ENCODE results near the gene TM2D1. TPM values are rescaled to one million over a fixed set of nuclear protein-coding genes. Genes with fewer than 3 reads are reported as not detected.

The TM2D1 gene
- 10 to 100 TPM; 29.7 to 34.3 TPM for total RNA-seq

GRCh38 chr1:61724813-61725694 lies at the start of gene TM2D1:
TSS of gene TM2D1 (minus strand) at chr1:61725141. CDS start at chr1:61725120, 21 bp downstream.
- Mint-ChIP-seq H3K27ac (peak within 1 kb of the TSS; percentile 99), H3K9me3 (no peaks in the 10 kb centered on the region), H3K27me3 (no peaks in the 10 kb centered on the region), H3K4me1 (ENCODE audit: low read depth) (peaks cover 18% of the 10 kb centered on the region), H3K4me3 (peak within 1 kb of the TSS; percentile 98), H3K36me3 (peaks cover 9% of the 10 kb centered on the region)
- POLR2A ChIA-PET = interaction anchor here (0.6 kb wide), 2 partner anchors 28 to 73 kb away, joined by 4 read pairs; no protein-coding TSS in a partner anchor
- peak; percentile 93 for DNase-seq
- intact Hi-C loops (cut with micrococcal nuclease) = loop anchor here (1.0 to 10.0 kb wide), 8 partner anchors 11 to 1057 kb away; partner anchors contain the start of genes ATG4C, PATJ and USP1
- CTCF ChIA-PET = interaction anchor here (0.6 to 1.1 kb wide), 2 partner anchors 128 to 647 kb away, joined by 3 to 7 read pairs; no protein-coding TSS in a partner anchor

- intact Hi-C loops (cut with micrococcal nuclease) = no loop called here
- Mint-ChIP-seq H3K36me3 (peaks cover 9% of the 10 kb centered on the region), H3K4me1 (ENCODE audit: low read depth) (no peaks in the 10 kb centered on the region), H3K27me3 (no peaks in the 10 kb centered on the region), H3K27ac (no peak overlapping the region), H3K4me3 (no peak overlapping the region), H3K9me3 (no peaks in the 10 kb centered on the region)
- POLR2A ChIA-PET = no interaction called here
- DNase-seq = no peak
- CTCF ChIA-PET = interaction anchor here (1.3 kb wide), 1 partner anchor 11 kb away, joined by 4 read pairs; no protein-coding TSS in a partner anchor
These were observed 45.2 kb upstream of the TM2D1 start for GRCh38 chr1:61770131-61770530.

- H3K27ac Mint-ChIP-seq = no peak overlapping the region
- intact Hi-C loops (cut with micrococcal nuclease) = no loop called here
- POLR2A ChIA-PET = no interaction called here
These were observed 33.0 kb upstream of the TM2D1 start for GRCh38 chr1:61757950-61758349.

GRCh38 chr1:61756773-61757172 lies 31.8 kb upstream of the TM2D1 start:
- no peaks in the 10 kb centered on the region for H3K9me3 Mint-ChIP-seq
- H3K36me3 Mint-ChIP-seq = no peaks in the 10 kb centered on the region

More at GRCh38 chr1:61757950-61758349, 33.0 kb upstream of the TM2D1 start:
- H3K4me3 Mint-ChIP-seq = no peak overlapping the region
- CTCF ChIA-PET = interaction anchor here (0.7 kb wide), 1 partner anchor 14 kb away, joined by 3 read pairs; no protein-coding TSS in a partner anchor
- no peaks in the 10 kb centered on the region for H3K36me3 Mint-ChIP-seq
- DNase-seq = no peak
- peaks cover 21% of the 10 kb centered on the region for H3K4me1 Mint-ChIP-seq (ENCODE audit: low read depth)
- H3K9me3 Mint-ChIP-seq = no peaks in the 10 kb centered on the region
- H3K27me3 Mint-ChIP-seq = no peaks in the 10 kb centered on the region

GRCh38 chr1:61754545-61754944 lies 29.6 kb upstream of the TM2D1 start:
- Mint-ChIP-seq H3K27me3 (no peaks in the 10 kb centered on the region), H3K4me1 (ENCODE audit: low read depth) (peaks cover 19% of the 10 kb centered on the region), H3K36me3 (no peaks in the 10 kb centered on the region), H3K4me3 (no peak overlapping the region), H3K27ac (no peak overlapping the region), H3K9me3 (no peaks in the 10 kb centered on the region)
- DNase-seq = no peak
- intact Hi-C loops (cut with micrococcal nuclease) = no loop called here
- ChIA-PET CTCF (no interaction called here), POLR2A (no interaction called here)

More at GRCh38 chr1:61756773-61757172, 31.8 kb upstream of the TM2D1 start:
- Mint-ChIP-seq H3K4me3 (no peak overlapping the region), H3K27me3 (no peaks in the 10 kb centered on the region), H3K4me1 (ENCODE audit: low read depth) (peaks cover 21% of the 10 kb centered on the region), H3K27ac (no peak overlapping the region)
- no peak for DNase-seq
- ChIA-PET POLR2A (no interaction called here), CTCF (no interaction called here)
- intact Hi-C loops (cut with micrococcal nuclease) = no loop called here

- Mint-ChIP-seq H3K4me3 (no peak overlapping the region), H3K27me3 (no peaks in the 10 kb centered on the region), H3K27ac (no peak overlapping the region), H3K36me3 (no peaks in the 10 kb centered on the region), H3K9me3 (no peaks in the 10 kb centered on the region), H3K4me1 (ENCODE audit: low read depth) (peaks cover 19% of the 10 kb centered on the region)
- intact Hi-C loops (cut with micrococcal nuclease) = no loop called here
- no peak for DNase-seq
- ChIA-PET CTCF (no interaction called here), POLR2A (no interaction called here)
These were observed 29.1 kb upstream of the TM2D1 start for GRCh38 chr1:61753998-61754508.

- Mint-ChIP-seq H3K27me3 (no peaks in the 10 kb centered on the region), H3K4me1 (ENCODE audit: low read depth) (peaks cover 13% of the 10 kb centered on the region), H3K27ac (no peak overlapping the region), H3K36me3 (no peaks in the 10 kb centered on the region), H3K4me3 (no peak overlapping the region), H3K9me3 (no peaks in the 10 kb centered on the region)
- ChIA-PET POLR2A (interaction anchor here (0.6 kb wide), 2 partner anchors 28 to 30 kb away, joined by 3 to 4 read pairs; no protein-coding TSS in a partner anchor), CTCF (interaction anchor here (0.7 kb wide), 1 partner anchor 254 kb away, joined by 3 read pairs; no protein-coding TSS in a partner anchor)
- DNase-seq = no peak
- intact Hi-C loops (cut with micrococcal nuclease) = no loop called here
These were observed 28.0 kb upstream of the TM2D1 start for GRCh38 chr1:61752921-61753389.

GRCh38 chr1:61749574-61749973 lies 24.6 kb upstream of the TM2D1 start:
- H3K4me3 Mint-ChIP-seq = no peak overlapping the region
- peaks cover 3% of the 10 kb centered on the region for H3K36me3 Mint-ChIP-seq
- H3K27me3 Mint-ChIP-seq = no peaks in the 10 kb centered on the region
- DNase-seq = no peak
- ChIA-PET POLR2A (interaction anchor here (0.6 kb wide), 1 partner anchor 95 kb away, joined by 3 read pairs; no protein-coding TSS in a partner anchor), CTCF (no interaction called here)
- intact Hi-C loops (cut with micrococcal nuclease) = no loop called here
- H3K27ac Mint-ChIP-seq = no peak overlapping the region
- H3K9me3 Mint-ChIP-seq = no peaks in the 10 kb centered on the region
- H3K4me1 Mint-ChIP-seq (ENCODE audit: low read depth) = peaks cover 19% of the 10 kb centered on the region

GRCh38 chr1:61748566-61748965 lies 23.6 kb upstream of the TM2D1 start:
- intact Hi-C loops (cut with micrococcal nuclease) = no loop called here
- H3K36me3 Mint-ChIP-seq = peaks cover 3% of the 10 kb centered on the region
- ChIA-PET CTCF (no interaction called here), POLR2A (no interaction called here)
- no peak overlapping the region for H3K4me3 Mint-ChIP-seq
- no peak overlapping the region for H3K27ac Mint-ChIP-seq
- peaks cover 17% of the 10 kb centered on the region for H3K4me1 Mint-ChIP-seq (ENCODE audit: low read depth)
- H3K9me3 Mint-ChIP-seq = no peaks in the 10 kb centered on the region
- H3K27me3 Mint-ChIP-seq = no peaks in the 10 kb centered on the region
- no peak for DNase-seq

- POLR2A ChIA-PET = no interaction called here
- H3K27ac Mint-ChIP-seq = no peak overlapping the region
- CTCF ChIA-PET = no interaction called here
- H3K27me3 Mint-ChIP-seq = no peaks in the 10 kb centered on the region
- peaks cover 3% of the 10 kb centered on the region for H3K36me3 Mint-ChIP-seq
- no peaks in the 10 kb centered on the region for H3K9me3 Mint-ChIP-seq
- H3K4me3 Mint-ChIP-seq = no peak overlapping the region
- no peak for DNase-seq
- intact Hi-C loops (cut with micrococcal nuclease) = no loop called here
- peaks cover 22% of the 10 kb centered on the region for H3K4me1 Mint-ChIP-seq (ENCODE audit: low read depth)
These were observed 21.9 kb upstream of the TM2D1 start for GRCh38 chr1:61746813-61747212.

GRCh38 chr1:61743716-61744580 lies 19.0 kb upstream of the TM2D1 start:
- no peak for DNase-seq
- peak overlapping the region; percentile 39 for H3K4me3 Mint-ChIP-seq
- H3K4me1 Mint-ChIP-seq (ENCODE audit: low read depth) = peaks cover 30% of the 10 kb centered on the region
- H3K27me3 Mint-ChIP-seq = no peaks in the 10 kb centered on the region
- ChIA-PET POLR2A (no interaction called here), CTCF (interaction anchor here (0.6 kb wide), 1 partner anchor 14 kb away, joined by 3 read pairs; no protein-coding TSS in a partner anchor)
- peaks cover 3% of the 10 kb centered on the region for H3K36me3 Mint-ChIP-seq
- intact Hi-C loops (cut with micrococcal nuclease) = no loop called here
- no peaks in the 10 kb centered on the region for H3K9me3 Mint-ChIP-seq
- no peak overlapping the region for H3K27ac Mint-ChIP-seq

GRCh38 chr1:61743431-61743705 lies 18.4 kb upstream of the TM2D1 start:
- intact Hi-C loops (cut with micrococcal nuclease) = no loop called here
- POLR2A ChIA-PET = no interaction called here
- peak overlapping the region; percentile 1 for H3K27ac Mint-ChIP-seq
- peaks cover 30% of the 10 kb centered on the region for H3K4me1 Mint-ChIP-seq (ENCODE audit: low read depth)
- H3K27me3 Mint-ChIP-seq = no peaks in the 10 kb centered on the region
- H3K9me3 Mint-ChIP-seq = no peaks in the 10 kb centered on the region
- CTCF ChIA-PET = interaction anchor here (0.6 kb wide), 1 partner anchor 14 kb away, joined by 3 read pairs; no protein-coding TSS in a partner anchor
- no peak for DNase-seq
- H3K36me3 Mint-ChIP-seq = peaks cover 3% of the 10 kb centered on the region
- H3K4me3 Mint-ChIP-seq = peak overlapping the region; percentile 39

All from activated CD4-positive, alpha-beta memory T cell treated with anti-CD3 and anti-CD28 coated beads for 36 hours (primary cell).